LNCAP (cell line): ENCODE measurements around the gene FAM107B.

ENCODE experiments used
- CTCF ChIP-seq: fragments of 450-650 bp; IDR thresholded peaks from 2 replicates; pipeline ENCODE4 v1.5.1; 2017; ENCODE audit warnings: mild to moderate bottlenecking

FAM107B gene

GRCh38 chr10:14602807-14603533, 171.7 kb downstream of the FAM107B start:
- no peak for TF ChIP-seq CTCF

- TF ChIP-seq CTCF = no peak
Observed at GRCh38 chr10:14601872-14602725, 172.6 kb downstream of the FAM107B start.

GRCh38 chr10:14601326-14601725, 173.4 kb downstream of the FAM107B start:
- TF ChIP-seq CTCF = no peak

GRCh38 chr10:14600065-14600464, 174.6 kb downstream of the FAM107B start:
- no peak for TF ChIP-seq CTCF

- no peak for TF ChIP-seq CTCF
Observed at GRCh38 chr10:14598809-14599764, 175.6 kb downstream of the FAM107B start.

GRCh38 chr10:14595526-14596182, 179.0 kb downstream of the FAM107B start:
- TF ChIP-seq CTCF = no peak
